Stromal cell of bone marrow (primary cell): ENCODE results near the gene TMEM18.

Experiments
- DNase-seq: peaks from one replicate; pipeline ENCODE4 v3.0.0-alpha.2; 2012; ENCODE audit warnings: low read depth

TMEM18 gene

DNA sequence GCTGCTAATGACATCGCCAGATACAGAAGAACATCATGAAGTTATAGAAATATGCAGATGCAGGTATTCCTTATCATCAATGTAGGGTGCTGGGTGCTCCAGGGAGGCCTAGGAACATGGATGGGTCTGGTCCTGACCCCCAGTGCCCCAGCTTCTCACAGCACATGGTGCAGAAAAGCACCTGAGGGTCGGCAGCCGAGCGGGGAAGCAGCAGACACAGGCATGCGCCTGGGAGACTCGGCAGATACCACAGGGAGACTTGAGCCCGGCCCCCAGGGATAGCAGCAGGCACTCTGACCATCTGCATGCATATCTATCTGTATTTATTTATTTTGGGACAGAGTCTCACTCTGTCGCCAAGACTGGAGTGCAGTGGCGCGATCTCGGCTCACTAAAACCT, 43.2 kb downstream of the TMEM18 start:
- DNase-seq = no peak

DNA sequence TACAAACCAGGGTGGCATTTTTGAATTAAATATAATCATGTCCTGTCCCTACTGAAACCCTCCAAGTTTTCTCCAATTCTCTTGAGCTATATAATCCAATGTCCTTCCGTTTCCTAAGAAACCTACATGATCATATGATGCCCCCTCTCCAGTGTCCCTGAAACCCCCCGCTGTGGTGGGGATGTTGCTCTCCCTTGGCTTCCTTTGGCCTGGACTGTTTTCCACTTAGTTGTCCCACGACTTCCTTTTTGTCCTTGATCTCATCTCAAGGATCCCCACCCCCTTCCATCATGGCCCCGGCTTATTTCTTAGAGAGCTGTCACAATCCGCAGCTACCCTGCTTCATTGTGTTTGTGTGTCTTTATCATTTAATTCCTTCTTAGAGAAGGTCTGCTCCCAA, 43.8 kb downstream of the TMEM18 start:
- DNase-seq = no peak

DNA sequence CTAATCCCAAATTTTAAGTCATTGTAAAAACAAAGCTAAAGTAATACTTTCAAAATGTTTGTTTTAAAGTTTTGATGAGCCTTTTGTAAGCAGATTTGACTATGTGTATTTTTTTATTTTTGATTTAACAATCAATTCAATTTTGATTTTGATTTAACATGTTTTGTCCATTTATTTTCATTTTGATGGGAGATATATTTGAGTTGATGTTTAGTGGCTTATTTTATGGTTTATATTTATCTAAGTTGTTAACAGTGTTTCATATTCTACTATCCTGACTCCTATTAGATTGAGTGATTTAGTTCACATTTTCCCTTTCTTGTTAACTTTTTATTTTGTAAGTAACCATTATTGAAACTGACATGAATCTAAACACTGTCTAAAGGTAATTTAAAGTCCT, 44.7 kb downstream of the TMEM18 start:
- no peak for DNase-seq

DNA sequence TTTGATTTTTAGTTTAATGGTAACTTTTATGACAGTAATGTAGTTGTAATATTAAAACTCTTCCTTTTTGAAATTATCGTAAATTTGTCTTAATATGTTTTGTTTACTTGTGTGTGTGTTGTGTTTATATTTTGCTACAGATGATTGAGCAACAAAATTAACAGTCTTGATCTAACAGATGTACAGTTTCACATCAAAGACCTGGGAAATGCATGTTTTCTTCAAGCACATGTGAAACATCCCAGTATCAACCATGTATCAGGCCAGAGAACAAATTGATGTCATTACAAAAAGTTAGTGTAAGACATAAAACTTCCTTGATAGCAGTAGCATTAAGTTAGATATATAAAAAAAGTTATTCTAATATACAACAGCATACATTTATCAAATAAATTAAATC, 45.5 kb downstream of the TMEM18 start:
- DNase-seq = no peak

DNA sequence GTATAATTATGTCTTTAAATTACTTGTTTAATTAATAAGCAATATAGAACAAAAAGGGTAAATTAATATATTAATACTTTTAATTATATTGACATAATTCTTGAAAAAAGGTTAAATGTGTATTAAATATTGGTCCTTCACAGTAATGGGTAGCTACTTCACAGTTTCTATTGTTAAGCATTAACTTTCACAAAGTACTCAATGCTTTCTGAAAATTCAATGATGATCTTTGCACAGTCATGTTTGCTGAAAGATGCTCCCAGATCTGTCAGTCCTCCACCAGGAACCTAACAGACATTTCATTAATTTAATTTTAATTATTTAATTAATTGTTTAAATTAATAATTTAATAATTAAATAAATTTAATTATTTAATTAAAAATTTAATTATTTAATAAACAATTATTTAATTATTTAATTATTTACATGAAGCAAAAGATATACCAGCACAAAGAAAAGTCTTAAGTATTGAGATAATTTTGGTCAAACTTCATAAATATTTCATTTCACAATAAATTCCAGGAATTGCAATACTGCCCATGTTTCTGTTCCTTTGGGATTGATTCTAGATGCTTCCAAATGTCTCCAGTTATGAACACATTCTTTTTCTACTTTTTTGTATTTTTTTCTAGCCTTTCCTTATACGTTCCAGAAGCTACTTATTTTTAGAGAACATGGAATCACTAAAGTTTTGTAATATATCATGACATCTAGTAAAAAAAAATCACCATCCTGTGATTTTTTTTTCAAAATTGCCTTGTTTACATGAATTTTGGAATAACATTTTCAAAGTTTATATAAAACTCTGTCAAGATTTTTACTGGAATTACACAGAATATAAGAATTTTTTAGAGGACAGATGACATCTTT, 46.5 kb downstream of the TMEM18 start:
- DNase-seq = no peak

DNA sequence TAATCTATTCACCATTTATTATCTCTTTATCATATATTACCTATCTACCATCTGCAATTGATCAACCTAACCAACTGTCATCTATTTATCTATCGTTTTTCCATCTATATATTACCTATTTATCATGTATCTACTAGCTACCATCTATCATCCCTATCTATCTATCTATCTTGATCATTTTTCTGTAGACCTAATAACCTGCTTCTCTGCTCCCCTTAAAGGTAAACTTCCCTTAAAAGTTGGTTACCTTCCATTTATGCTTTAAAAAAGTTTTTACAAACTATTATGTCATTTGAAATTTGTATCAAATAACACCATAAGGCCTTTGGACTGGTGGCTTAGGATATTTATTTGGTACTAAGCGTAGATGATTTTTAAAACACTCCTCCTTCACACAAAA, 47.2 kb downstream of the TMEM18 start:
- no peak for DNase-seq

DNA sequence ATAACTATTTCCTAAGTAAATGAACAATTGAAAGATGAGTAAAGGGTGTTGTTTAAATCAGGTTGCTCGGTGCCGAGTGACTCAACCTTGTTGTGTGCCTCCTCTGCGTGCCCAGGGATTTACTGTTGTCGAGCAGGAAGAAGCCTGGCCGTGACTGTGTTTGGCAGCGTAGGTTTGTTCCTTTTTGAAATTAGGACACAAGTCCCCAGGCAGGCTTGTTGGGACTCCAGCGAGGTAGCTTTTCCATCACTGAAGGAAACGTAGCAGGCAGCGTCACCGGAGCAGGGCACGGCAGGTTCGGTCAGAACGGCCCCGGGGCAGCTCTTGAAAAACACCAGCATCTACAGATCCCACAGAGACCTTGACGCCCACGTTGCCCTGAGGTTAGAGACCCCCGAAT, 48.6 kb downstream of the TMEM18 start:
- DNase-seq = no peak

DNA sequence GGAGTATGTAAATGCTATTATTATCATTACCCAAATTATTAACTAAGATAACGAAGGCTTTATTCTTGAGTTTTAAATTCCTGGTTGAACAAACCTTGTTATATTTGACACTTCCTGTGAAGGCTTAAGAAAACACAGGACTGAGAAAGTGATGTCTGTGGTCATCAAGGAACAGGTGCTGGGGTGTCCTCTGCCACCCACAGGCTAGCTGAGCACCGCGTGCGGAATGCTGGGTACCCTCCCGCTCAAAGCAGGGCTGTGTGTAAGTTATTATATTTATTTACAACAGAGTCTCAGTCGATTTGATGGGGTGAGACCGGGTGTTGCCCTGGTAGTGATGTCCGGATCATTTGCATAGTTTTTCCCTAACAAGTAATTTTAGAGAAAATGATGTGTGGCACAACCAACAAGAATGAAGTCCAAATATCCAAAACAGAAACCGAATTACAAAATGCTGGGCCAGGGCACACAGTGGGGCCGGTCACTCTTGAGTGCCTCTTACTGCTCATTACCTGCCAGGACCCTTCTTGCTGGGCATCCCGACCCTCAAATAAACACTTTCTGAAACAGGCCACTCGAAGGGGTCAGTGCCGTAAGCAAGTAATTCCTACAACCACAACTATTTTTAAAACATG, 49.2 kb downstream of the TMEM18 start:
- DNase-seq = no peak

DNA sequence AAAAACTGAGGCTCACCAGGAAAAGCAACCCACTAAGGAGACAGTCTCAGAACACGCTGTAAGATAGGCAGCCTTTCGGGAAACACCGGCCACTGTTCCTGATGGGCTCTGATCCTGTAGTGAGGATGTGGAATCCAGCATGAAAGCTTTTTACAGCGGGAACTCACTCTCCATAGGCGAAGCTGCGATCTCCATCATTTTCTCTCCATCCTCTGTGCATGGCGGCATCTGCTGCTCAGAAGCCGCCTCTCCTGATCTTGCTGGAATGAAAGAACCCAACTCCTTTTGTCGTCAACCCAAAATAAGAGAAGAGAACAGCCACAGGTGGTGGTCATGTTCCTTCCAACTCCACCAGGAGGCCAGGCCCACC, 49.9 kb downstream of the TMEM18 start:
- DNase-seq = no peak

DNA sequence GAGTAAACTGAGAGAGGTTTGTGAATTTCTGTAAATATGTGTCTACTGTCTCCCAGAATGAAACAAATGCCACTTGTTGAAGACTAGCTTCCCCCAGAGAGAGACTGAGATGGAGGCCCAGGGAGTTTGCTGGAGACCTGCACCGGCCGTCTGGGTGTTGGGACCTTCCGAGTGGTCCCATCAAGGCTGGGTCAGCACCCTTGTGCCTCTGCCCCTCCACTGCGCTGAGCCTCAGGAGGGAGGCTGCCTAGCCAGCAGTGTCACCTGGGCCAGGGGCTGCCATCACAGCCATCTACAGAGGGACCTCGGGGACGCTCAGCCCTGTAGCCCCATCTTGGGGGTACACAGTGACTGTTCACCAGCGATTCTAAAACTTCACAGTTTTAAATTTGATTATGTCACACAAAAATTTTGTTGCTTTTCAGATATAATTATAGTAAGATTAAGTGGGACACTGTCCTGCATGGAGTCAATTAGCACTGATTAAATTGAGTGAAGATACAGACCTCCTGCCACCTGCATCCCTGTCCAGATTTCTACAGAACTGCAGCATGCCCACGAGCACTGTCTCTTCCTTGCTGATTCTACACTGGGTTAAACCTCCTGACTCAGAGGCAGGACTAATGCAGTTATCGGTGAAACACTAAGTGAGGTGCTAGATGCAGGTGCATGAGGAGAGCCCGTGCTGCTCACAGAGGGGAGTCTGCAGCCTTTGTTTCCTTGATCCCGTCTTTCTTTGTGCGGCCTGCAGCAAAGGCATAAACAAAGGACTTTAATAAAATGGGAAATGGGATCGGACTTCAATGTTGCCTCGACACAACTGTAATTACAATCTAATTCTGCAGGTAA, 50.5 kb downstream of the TMEM18 start:
- DNase-seq = no peak

DNA sequence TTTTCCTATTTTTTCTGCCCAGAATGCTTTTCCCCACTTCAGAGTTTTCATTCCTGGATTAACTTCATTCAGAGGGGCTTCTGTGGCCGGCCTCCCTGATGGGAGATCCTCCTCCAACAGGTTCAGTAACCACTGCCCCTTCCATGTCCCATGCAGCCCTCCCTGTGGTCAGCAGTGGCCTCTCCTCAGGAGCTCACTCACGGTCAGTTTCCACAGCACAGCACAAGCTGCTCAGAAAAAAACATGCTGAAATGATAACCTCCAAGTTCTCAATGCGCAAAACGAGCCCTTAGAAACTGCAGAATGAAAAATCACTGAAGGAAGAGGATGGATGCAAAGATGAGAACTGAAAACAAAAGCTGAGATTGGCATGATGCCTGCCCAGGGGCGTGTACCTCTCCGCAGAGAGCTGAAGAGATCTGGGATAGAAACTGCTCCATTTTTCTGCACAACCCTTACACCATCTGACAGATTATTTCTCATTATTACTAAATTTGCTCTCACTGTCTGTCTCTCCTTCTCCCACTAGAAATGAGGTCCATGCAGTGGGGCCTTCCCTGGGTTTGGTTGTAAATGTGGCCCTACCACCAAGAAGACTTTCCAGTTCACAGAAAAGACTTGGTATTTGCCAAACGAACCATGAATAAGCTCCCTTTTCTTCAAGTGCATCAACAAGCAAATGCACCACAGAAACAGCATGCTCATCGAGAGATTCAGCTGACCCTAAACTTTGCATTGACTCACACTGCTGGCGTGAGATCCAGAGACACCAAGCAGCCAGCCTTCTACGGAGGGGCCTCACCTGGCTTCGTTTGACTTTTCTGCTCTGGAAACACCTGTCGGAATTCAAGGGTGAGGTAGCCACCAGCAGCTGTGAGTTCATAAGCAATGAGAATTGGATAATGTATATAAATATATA, 51.5 kb downstream of the TMEM18 start:
- DNase-seq = no peak

DNA sequence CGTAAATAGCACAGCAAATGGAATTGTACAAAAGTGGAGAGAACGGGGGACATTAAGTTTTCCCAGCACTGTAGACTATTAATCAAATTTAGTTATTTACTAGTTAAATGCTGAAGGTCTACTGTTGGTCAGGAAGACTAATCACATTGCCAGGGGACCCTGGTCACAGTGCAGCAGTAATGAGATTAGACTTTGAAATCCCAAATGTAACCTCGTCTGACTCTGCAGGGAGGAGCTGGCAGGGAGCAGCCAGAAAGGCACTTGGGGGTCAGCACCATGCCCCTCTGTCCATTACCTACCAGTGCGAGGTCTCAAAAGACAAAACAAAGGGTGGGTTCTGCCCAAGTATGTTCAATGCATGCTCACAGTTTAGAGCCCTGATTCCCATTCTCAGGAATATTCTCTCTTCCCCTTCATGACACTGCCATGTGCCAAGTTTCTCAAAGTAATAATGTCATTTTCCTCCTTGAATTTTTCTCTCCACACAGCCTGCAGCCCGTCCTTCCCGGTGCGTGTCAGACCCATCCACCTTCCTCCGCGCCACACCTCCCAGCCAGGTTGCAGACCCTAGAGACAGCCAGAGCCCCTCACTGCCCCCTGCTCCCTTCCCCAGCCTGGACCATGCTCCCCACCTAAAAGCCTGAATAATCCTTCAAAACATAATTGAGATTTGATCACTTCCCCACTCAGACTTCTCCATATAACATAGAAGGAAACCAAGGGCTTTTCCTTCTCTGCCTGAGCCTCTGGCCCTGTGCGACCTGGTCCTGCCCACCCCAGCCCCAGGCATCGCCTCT, 52.5 kb downstream of the TMEM18 start:
- DNase-seq = no peak

DNA sequence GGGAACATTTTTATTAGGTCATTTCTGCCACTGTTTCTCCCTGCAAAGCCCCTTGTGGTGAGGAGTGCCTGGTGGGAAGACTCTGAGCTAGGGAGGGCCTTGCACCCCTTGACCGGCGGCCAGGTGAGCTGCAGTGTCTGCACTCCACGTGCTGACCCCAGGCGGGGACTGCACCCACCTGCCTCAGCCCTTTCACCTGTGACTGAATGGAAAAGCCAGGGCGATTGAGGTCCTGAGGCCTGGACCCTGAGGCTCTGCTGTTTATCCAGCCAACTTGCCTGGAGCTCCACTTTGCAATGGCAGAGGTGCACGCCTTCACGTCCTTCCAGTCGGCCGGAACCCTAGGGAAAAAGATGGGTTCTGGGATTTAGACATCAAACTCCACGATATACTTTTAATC, 53.1 kb downstream of the TMEM18 start:
- DNase-seq = no peak

DNA sequence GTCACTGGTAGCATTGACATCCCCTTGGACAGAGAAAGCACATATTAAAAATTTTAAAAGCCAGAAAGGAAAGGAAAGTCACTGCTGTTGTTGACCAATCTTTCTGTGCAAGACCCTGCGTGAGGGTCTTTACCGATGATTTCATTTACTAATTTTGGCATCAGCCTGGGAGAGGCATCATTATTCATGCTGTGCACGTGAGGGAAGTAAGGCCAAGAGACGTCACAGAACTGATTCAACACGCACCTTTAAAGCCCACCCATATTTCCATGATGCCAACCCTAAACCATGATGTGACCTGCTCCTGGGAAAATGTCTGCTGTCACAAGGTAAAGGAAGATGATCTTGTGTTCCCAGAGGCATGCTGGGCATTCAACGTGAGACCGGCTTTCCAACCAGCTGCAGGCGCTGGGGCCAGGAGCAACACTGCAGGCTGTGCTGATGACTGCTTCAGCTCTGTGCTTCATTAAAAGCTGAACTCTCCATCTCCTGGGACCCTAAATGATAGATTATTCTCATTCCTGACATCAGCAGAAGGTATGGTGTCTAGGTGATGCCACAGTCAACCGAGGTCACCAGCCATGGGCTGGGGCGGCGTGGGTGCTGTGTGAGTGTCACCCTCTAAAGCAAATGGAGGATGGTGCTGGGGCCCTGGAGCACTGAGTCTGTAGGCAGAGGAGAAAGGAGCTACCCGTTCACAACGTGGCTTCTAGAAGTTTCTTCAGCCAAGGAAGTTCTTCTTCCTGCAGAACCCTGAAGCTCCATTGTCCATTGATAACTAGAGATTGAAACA, 53.9 kb downstream of the TMEM18 start:
- DNase-seq = no peak

DNA sequence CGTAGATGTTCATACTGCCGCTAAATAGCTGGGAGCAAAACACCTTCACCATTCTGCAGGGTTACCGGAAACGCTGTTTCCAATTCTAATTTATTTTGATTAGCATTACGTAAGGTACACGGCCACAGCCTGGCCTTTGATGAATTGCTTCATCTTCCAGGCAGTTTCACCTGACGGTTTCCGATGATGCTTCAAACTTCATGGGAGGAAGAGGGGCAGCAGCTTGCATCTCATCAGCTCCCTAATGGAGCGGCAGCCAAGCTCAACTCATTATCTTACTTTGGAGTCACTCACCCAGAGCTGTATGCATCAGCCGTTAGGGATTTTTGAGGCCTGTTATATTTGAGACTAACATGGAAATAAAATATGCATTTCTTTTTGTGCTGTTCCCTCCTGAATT, 54.8 kb downstream of the TMEM18 start:
- DNase-seq = no peak

DNA sequence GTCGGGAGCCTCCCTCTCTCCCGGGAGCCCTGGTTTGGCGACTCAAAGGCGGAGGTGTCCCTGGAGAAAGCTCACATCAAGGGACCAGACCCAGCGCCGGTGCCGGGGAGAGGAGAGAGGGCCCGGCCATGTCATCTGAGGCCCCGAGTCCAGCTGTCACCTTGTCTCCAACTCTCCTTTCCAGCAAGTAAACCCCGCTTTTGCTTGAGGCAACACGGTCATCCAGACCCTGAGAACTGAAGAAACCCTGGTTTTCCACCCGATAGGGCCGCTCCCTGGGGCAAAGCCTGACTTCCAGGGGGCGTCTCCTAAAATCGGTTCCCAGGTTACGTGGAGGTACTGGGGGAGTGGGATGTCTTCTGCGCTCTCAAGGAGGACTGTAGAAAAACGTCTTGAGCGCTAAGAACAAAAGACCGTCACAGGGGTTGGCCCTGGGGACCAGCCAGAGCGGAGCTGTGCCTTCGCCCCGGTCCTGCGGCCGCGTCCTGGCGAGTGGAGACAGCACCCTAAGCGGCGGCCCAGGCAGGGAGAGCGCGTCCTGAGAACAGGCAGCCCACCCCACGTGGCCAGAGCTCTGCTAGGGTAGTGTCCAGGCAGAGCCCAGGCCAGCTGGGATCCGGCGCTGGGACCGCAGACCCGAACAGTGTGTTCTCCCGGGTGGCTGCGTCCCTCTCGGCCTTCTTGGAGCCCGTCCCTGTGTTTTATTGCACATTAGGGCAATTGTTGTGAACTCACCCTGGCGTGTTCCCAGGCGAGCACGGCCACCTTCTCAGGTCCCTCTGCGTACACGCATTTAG, 55.7 kb downstream of the TMEM18 start:
- no peak for DNase-seq

DNA sequence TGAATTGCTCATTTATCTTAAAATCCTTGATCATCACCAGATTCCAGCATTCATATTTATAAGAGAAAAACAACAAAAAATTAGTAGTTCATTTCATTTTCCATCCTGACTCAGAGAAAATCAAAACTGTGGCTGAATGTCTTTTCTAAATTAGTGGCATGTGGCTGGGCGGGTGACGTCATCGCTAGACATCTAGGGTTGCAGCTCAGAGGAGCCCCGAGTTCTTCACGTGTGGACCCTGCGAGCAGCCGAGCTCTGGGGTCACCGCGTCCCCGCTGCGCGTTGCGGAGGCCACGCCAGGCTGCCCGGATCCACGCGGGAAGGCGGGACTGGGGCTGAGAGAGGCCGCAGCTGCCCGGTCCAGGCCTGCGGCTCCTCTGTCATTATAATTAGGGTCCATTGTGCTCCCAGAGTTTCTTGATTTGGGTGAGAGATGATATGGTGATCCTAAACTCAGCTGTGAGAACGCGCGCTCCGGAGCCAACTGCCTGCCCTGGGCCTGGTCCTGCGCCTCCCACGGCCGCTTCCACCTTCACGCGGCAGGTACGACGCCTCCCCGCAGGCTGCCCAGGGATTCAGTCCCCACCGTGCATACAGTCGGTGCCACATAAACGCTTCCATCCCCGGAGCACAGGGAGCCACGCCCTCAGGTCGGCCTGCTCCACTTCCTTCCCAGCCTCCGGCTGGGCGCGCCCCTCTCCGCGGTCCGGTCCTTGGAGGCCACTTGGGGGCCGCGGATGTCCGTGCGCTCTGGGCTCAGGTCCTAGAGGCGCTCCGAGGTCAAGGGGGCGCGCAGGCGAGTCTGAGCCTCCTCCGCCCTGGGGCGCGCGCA, 56.5 kb downstream of the TMEM18 start:
- no peak for DNase-seq

DNA sequence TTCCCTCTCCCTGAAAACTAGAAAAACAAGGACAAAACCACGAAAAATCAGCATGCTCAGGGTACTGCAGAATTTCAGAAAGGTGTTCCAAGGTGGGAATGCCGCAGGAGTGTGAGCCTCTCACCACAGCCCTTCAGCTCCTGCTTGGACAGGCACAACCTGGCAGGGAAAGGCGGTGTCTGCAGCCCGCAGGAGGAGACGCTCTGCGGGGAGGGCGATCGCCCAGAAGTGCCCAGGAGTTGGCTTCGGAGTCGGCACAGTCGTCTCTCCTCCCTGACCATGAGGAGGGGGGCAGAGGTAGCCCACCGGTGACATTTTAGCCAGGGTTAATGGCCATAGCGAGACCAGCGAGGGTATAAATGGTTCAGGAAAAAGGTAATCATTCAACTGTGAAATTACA, 57.2 kb downstream of the TMEM18 start:
- DNase-seq = no peak
